GM18507 (cell line): ENCODE data around the gene SESTD1.

ENCODE experiments used
- DNase-seq: peaks from one replicate; pipeline ENCODE4 v3.0.0; 2011; ENCODE audit warnings: low read depth; ENCODE audit not compliant: insufficient read length; ENCODE audit errors: extremely low spot score
- FAIRE-seq: peaks from 2 replicates; lab custom pipeline; 2011; peaks lifted over from hg19 to GRCh38; lab: Jason Lieb, UNC

Gene SESTD1

DNA sequence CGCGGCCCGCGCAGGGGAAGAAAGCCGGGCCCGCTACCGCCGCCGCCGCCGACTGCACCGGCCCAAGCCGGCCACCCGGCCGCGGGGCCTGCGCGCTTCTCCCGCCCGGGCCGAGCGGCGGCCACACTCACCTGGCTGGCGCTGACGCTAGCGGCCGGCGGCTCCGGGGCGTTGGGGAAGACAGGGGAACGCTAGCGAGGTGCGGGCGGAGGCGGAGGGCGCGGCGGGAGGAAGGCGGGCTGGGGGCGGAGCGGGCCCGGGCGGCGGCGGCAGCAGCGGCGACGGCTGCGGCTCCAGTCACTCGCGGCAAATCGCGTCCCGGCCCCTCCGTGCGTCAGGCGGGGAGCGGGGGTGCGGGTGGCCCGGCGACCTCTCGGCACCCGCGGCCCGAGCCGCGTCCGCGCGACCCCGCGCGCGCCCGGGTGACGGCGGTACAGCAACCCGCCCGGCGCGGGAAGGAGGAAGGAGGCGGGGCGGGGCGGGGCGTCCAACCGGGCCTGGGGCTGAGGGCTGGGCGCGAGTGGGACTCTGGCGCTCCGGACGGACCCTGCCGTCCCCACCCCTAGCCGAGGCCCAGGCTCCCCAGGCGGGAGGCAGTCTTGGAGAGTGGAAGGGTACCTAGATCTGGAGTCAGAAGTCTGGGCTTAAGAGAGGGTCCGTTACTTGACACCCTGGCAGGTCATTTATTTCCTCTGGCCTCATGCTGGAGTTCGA lies at the start of gene SESTD1:
Gene SESTD1 (minus strand): TSS at position 465 of the 714 bp plus-strand sequence. CDS start 72,991 bp downstream, outside the sequence.
- DNase-seq: peak; percentile 40
- peak; percentile 62 for FAIRE-seq

GRCh38 chr2:179313057-179313456 lies 48.4 kb upstream of the SESTD1 start:
- FAIRE-seq (no peak), DNase-seq (no peak)

DNA sequence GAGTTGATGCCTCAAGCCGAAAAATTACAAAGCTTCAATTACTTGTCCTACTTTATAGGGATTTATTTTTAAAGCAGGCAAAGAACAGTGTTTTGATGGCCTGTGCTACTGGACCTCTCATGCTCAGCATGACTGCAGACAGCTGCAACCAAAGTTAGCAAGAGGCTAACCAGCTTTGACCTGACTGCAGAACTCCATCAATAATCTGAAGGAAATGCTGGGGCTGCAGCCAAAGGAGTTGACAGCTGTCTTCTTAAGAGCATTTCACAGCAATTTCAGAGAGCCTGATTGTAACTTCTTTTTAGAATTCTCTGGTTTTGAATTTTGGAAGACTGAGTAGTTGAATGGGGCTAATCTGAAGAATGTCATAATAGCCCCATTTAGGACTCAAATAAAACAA lies 46.5 kb upstream of the SESTD1 start:
- FAIRE-seq (no peak), DNase-seq (no peak)

DNA sequence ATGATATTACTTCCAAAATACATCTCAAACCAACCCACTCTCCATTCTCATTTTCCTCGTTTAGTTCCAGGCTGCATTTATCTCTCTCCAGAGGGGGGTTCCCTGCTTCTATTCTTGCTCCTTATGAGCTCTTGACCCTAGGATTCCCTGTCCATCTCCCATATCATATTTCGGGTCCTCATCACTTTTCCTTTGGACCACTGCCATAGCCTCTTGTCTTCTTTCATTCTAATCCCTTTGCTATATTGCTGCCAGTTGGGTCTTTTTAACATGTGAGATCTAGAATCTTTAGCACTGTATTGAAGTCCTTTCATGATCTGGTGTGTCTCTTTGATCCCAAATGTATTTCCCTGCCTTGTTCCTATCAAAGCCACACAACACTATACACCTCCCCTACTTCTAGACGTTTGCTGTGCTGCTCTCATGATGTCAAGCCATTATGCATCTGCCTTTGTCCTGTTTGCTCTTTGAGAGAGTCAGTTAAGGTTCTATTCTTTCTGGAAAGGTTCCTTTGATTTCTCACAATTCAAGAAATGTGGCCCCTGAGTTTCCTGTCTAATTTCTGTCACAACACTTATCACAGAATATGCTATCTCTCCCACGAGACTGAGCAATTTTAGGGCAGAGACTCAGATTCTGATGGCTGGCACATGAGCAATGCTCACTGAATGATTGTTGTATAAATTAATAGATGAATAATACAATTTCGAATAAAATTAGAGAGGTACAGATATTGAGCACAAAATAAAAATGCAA lies 43.2 kb upstream of the SESTD1 start:
- FAIRE-seq: no peak
- no peak for DNase-seq

GRCh38 chr2:179305125-179305524 lies 40.5 kb upstream of the SESTD1 start:
- no peak for DNase-seq
- FAIRE-seq: no peak

- FAIRE-seq: no peak
- DNase-seq: no peak
Observed at GRCh38 chr2:179304424-179304823, 39.8 kb upstream of the SESTD1 start.

DNA sequence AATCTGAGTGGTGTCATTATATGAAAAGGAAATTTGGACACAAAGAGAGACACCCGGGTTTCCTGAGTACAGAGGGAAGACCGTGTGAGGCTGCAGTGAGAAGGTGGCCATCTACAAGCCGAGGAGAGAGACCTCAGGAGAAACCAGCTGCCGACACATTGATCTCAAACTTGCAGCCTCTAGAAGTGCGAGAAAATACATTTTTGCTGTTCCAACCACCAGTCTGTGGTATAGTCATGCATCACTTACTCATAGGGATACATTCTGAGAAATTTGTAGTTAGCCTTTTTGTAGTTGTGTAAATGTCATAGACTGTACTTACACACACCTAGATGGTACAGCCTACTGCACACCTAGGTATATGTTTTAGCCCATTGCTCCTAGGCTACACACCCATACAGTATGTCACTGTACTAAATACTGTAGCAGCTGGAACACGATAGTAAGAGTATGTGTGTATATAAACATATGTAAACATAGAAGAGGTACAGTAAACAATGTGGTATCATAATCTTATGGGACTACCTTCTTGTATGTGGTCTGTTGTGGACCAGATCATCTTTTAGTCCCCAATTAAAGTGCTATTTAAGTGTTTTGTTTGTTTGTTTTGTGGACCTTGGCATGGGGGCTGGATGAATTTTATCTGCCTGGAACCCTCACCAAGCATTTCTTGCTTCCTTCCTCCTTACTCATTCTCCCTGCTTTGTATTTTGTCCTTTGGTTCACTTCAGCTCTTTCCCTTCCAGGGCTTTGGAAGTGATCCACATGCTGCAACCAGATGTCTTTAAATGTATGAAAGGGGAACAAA lies 38.3 kb upstream of the SESTD1 start:
- no peak for DNase-seq
- FAIRE-seq: no peak

GRCh38 chr2:179302149-179302548 lies 37.5 kb upstream of the SESTD1 start:
- DNase-seq (no peak), FAIRE-seq (no peak)

DNA sequence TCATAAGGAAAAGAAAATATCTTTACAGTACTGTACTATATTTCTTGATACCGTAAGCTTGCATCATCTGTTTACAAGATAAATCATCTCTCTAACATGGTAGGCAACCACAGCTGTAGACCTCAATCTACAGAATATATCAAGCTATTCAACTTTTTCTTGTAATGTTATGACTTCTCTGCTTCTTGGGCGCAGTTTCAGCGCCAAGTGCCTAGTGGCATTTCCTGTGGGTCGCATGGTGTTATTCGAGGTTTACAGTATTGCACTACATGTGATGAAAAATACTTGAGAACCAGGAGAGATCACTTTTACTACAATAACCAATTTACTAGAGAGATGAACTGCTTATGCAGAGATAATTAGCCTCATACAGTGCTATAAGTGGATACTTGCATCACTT lies 34.0 kb upstream of the SESTD1 start:
- no peak for DNase-seq
- no peak for FAIRE-seq

GRCh38 chr2:179297927-179298326 lies 33.3 kb upstream of the SESTD1 start:
- no peak for FAIRE-seq
- no peak for DNase-seq

- FAIRE-seq: no peak
Observed at GRCh38 chr2:179290329-179290728, 25.7 kb upstream of the SESTD1 start.

DNA sequence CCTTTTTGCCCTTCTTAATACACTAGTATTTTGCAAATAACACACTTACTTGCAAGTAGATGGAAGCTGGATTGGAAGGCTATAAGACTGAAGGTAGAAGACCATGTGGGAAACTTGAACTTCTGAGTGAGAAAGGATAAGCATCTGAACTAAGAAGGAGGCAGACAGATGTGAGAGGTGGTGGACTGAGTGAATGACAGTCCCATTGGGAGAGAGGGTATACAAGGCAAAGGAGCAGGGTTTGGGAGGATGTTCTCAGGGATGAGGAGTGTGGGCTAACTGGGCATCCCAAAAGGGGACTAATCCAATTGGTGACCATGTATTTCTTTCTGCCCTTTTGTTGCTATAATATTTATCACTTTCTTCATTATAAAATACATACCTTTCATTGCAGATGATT lies 20.4 kb upstream of the SESTD1 start:
- no peak for FAIRE-seq
- no peak for DNase-seq

More at GRCh38 chr2:179290329-179290728, 25.7 kb upstream of the SESTD1 start:
- DNase-seq: no peak

DNA sequence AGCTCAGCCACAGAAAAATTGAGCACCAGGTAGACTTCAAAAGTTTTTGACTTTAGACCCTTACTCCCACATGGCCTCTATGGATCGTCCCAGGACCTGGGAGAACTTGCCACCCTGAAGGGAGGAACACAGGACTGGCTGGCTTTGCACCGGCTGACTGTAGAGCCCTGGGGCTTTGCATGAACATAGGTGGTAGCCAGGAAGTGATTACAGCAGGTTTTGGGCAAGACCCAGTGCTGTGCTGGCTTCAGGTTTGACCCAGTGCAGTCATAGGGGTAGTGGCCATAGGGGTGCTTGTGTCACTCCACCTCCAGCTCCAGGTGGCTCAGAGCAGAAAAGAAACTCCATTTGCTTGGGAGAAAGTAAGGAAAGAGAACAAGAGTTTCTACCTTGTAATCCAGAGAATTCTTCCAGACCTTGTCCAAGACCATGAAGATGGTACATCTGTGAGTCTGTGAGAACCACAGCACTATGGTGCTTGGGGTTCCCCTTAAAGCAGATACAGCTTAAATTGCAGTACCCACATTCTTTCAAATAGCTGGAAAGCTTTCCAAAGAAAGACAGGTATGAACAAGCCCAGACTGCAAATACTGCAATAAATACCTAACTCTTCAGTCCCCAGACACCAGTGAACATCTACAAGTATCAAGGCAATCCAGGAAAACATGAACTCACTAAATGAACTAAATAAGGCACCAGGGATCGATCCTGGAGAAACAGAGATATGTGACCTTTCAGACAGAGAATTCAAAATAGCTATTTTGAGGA lies 13.0 kb upstream of the SESTD1 start:
- DNase-seq (no peak), FAIRE-seq (no peak)

- FAIRE-seq (no peak), DNase-seq (no peak)
Observed at GRCh38 chr2:179275253-179276012, 10.8 kb upstream of the SESTD1 start.

- FAIRE-seq: peak; percentile 81
- DNase-seq: no peak
Observed at GRCh38 chr2:179274749-179275148, 10.1 kb upstream of the SESTD1 start.

DNA sequence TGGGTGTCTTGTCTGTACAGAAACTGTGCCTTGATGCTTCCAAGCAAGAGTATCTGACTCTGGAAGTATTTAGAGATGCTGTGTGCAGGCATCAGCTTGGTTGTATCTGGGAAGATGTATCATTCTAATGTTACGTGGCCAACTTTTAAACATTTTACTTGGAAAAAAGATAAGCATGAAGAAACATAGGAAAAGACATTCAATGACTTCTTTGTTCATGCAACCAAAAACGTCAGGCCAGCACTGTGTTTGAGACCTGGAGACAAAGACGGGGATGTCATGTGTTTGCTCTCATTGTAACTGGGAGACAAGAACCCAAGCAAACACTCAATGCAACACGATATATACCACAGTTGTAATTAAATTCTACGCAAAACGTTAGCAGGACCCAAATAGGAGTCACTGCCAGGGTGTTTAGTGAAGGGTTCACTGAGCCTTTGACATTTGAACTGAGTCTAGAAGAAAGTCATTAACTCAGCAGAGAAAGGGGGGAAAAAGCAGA lies 8.9 kb upstream of the SESTD1 start:
- DNase-seq: no peak
- no peak for FAIRE-seq

GRCh38 chr2:179272406-179273192 lies 8.0 kb upstream of the SESTD1 start:
- DNase-seq: no peak
- FAIRE-seq: no peak

DNA sequence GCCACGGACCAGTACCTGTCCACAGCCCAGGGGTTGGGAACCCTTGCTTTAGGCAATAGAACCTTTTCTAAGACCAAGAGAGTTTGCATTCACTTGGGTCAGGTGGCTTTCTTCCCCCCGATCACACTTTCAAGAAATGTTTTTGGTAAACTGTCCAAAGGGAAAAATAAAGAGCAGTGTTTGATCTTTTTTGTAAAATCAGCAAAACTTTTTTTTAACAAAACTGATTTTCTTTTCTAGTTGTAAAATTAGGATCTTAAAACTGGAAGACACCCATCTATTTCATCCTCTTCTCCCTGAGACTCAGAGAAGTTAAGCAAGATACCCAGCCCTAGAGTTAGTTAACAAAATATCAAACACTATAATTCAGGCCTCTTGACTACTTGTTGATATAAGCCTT lies 6.1 kb upstream of the SESTD1 start:
- DNase-seq (no peak), FAIRE-seq (no peak)
